Esophagus squamous epithelium (tissue), 4 donors: Measurements from ENCODE around the gene TBC1D7.

Experiments used
- POLR2A ChIP-seq, 4 donors: fragments of 450-650 bp; IDR thresholded peaks; one replicate each; pipeline ENCODE4 v1.6.1; 2017; ENCODE audit warnings: antibody characterized with exemption in 4 of 4, mild to moderate bottlenecking in 4 of 4, moderate library complexity in 3 of 4
- TF ChIP-seq, protein P1 (sequence below), 6 experiments: fragments of 450-650 bp in 4 of 6; fragments of 200-600 bp in 2 of 6; sonication (generic) in 2 of 6; IDR thresholded peaks; one replicate each; pipeline ENCODE4 v1.5.1; 2016 to 2019; ENCODE audit warnings: antibody characterized with exemption in 6 of 6, mild to moderate bottlenecking in 4 of 6, moderate library complexity in 4 of 6

DNA sequence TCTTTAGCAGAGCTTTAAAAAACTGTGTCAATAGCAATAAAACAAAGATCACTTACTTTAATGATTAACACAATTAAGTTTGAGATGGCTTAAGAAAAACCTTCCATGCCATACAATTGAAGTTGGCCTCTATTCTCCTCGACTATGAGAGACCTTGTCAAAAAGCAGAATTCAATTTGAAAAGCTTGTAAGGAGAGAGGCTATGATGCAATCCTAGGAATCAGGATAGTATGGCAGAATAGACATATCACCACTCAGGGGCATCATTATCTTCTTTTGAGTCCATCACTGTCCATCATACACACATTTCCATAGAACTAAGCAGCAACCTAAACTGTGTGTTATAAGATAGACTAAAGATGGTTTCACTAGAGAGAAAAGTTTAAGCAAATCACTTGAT, 17.2 kb downstream of the TBC1D7 start:
- TF ChIP-seq, protein P1, sequence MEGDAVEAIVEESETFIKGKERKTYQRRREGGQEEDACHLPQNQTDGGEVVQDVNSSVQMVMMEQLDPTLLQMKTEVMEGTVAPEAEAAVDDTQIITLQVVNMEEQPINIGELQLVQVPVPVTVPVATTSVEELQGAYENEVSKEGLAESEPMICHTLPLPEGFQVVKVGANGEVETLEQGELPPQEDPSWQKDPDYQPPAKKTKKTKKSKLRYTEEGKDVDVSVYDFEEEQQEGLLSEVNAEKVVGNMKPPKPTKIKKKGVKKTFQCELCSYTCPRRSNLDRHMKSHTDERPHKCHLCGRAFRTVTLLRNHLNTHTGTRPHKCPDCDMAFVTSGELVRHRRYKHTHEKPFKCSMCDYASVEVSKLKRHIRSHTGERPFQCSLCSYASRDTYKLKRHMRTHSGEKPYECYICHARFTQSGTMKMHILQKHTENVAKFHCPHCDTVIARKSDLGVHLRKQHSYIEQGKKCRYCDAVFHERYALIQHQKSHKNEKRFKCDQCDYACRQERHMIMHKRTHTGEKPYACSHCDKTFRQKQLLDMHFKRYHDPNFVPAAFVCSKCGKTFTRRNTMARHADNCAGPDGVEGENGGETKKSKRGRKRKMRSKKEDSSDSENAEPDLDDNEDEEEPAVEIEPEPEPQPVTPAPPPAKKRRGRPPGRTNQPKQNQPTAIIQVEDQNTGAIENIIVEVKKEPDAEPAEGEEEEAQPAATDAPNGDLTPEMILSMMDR (IDR thresholded peaks at IDR 0.05): no peak
- TF ChIP-seq POLR2A (IDR thresholded peaks at IDR 0.05): no peak
